ENCODE data around the gene MSMP. TPM values are rescaled to one million over a fixed set of nuclear protein-coding genes. Genes with fewer than 3 reads are reported as not detected.

MSMP gene
- total RNA-seq, 2 donors from 2014 or later = 2.1 TPM; not detected in 1

DNA sequence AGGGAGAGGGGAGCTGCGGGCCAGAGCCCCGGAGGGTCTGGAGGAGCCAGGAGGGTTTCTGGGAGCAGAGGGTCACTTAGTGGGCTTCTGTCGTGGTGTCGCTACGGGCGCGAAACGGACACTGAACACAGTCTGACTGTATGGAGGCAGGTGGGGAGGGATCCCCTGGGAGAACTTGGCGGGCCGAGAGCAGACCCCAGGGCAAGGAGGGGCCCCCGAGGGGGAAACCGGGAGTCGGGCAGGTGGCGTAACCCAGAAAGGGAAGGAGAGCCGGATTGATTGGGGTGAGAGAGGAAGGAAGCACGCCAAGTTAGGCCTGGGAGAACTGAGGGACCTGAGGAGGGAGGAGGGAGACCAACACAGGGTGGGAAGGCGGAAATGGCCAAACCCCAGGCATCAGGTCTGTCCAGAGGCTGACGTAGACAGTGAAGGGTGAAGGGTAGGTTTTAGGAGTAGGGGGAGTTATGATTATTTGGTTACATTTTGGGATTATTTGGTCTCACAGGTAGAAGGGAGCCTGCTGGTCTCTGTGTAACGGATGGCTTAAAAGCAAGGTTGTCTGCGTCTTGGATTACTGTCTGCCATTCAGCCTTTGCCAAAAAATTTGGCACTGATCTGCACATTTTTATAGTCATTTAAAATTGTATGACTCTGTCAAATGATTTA, 3.3 kb upstream of the MSMP start:
- intact Hi-C loops (cut with DNase I) = no loop called here
- Histone ChIP-seq H3K4me3 (peak overlapping the region; percentile 52), H3K27me3 (no peaks in the 10 kb centered on the region), H3K27ac (peak overlapping the region; percentile 81), H3K9ac (ENCODE audit: low read depth in 2 of 2, low read length in 2 of 2) (peak overlapping the region; percentile 81 to 90), H3K4me1 (peaks cover 5% of the 10 kb centered on the region), H3K36me3 (no peaks in the 10 kb centered on the region), H3K9me3 (no peaks in the 10 kb centered on the region)
- peak; percentile 75 for DNase-seq
- TF ChIP-seq, protein P1, sequence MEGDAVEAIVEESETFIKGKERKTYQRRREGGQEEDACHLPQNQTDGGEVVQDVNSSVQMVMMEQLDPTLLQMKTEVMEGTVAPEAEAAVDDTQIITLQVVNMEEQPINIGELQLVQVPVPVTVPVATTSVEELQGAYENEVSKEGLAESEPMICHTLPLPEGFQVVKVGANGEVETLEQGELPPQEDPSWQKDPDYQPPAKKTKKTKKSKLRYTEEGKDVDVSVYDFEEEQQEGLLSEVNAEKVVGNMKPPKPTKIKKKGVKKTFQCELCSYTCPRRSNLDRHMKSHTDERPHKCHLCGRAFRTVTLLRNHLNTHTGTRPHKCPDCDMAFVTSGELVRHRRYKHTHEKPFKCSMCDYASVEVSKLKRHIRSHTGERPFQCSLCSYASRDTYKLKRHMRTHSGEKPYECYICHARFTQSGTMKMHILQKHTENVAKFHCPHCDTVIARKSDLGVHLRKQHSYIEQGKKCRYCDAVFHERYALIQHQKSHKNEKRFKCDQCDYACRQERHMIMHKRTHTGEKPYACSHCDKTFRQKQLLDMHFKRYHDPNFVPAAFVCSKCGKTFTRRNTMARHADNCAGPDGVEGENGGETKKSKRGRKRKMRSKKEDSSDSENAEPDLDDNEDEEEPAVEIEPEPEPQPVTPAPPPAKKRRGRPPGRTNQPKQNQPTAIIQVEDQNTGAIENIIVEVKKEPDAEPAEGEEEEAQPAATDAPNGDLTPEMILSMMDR (IDR thresholded peaks at IDR 0.05) = no peak

DNA sequence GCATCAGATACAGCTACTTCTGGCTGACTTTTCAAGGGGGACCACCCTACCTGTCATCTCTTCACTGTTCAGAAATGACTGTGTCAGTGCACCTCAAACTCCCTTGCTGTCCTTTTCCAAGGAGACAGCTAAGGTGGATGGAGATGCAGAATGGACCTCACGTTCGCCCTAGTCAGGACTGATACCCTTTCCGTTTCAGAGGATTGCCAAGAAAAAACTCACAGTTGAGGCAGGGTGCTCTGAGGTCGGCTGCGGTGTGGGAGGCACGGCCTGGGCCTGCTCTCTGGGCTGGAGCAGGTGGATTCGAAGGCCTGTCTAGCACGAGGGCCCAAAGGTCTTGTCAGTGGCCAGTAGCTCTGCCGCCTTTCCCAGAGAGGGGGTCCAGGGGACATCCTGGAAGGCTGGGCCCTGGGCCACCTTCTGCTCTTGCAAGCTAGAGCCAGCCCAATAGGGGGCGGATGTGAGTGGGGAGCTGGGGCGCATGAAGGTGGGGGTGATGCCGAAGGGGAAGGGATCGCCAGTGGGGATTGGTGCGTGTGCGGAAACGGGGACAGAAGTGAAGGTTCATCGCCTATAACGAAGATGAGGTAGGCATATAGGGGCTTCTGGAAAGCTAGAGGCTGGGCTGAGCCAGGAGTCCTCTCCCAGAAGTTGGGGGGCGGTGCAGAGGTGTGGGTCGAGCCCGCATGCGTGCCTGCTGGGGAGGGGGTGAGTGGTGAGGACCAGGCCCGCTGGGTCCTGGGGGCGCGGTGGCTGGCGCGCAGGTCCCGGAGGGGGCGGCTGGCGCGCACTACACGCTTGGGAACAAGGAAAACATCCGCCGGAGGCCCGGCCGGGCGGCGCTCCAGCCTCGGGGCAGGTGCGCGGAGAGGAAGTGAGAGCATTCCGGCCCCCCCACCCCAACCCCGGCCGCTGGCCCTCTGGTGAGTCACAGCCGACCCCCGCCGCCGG, 2.5 kb upstream of the MSMP start:
- Histone ChIP-seq H3K36me3 (no peaks in the 10 kb centered on the region), H3K27ac (peak overlapping the region; percentile 81), H3K9me3 (no peaks in the 10 kb centered on the region), H3K4me3 (peak overlapping the region; percentile 52), H3K9ac (ENCODE audit: low read depth in 2 of 2, low read length in 2 of 2) (peak overlapping the region; percentile 81 to 90), H3K27me3 (no peaks in the 10 kb centered on the region), H3K4me1 (peaks cover 5% of the 10 kb centered on the region)
- intact Hi-C loops (cut with DNase I) = no loop called here
- peak; percentile 85 for DNase-seq
- TF ChIP-seq, protein P1 (IDR thresholded peaks at IDR 0.05) = peak; percentile 63

DNA sequence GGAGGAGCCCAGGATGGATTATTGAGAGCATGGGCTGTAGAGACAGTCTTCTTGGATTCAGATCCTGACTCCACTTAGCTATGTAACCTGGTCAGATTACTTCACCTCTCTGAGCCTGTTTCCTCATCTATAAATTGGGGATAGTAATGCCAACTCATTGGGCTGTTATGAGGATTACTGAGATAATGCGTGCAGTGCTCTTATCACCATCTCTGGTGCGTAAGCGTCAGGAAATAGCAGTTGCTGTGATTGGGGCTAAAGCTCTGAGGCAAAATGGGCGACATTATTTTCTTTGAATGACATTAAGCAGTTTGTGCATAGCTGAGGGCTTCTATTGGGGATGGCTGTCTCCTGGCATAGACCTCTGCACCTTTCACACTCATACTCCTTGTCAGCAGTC, 995 bp upstream of the MSMP start:
- H3K27ac ChIP-seq = no peak overlapping the region

DNA sequence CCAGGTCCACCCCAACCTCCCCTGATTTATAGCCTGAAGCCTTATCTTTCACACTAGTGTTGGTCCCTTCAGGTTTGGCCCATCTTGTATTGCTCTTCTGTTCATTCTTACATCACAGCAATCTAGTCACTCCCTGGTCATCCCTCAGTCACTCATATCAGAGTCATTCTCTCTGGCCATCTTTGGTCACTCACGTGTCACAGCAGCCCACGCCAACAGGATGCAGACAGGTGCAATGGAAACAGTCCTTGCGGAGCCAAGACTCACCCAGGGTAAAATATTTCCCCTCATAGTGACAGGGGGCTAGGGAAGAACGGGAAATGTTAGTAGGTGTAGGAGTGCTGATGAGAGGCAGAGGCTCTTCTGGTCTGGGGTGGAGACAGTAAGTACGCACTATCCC, 610 bp downstream of the MSMP start:
- H3K9me3 ChIP-seq = no peaks in the 10 kb centered on the region
- H3K4me3 ChIP-seq = no peak overlapping the region
- DNase-seq = no peak
- H3K27me3 ChIP-seq = no peaks in the 10 kb centered on the region
- H3K36me3 ChIP-seq = no peaks in the 10 kb centered on the region
- intact Hi-C loops (cut with DNase I) = no loop called here
- no peak overlapping the region for H3K9ac ChIP-seq (ENCODE audit: low read depth in 2 of 2, low read length in 2 of 2)
- peaks cover 5% of the 10 kb centered on the region for H3K4me1 ChIP-seq
- H3K27ac ChIP-seq = no peak overlapping the region
- TF ChIP-seq, protein P1 (IDR thresholded peaks at IDR 0.05) = no peak

More for the DNA sequence above, 995 bp upstream of the MSMP start:
- Histone ChIP-seq H3K36me3 (no peaks in the 10 kb centered on the region), H3K9ac (ENCODE audit: low read depth in 2 of 2, low read length in 2 of 2) (no peak overlapping the region), H3K27me3 (no peaks in the 10 kb centered on the region), H3K4me3 (no peak overlapping the region), H3K4me1 (peaks cover 5% of the 10 kb centered on the region), H3K9me3 (no peaks in the 10 kb centered on the region)
- TF ChIP-seq, protein P1 (IDR thresholded peaks at IDR 0.05) = no peak
- DNase-seq = no peak
- intact Hi-C loops (cut with DNase I) = no loop called here

DNA sequence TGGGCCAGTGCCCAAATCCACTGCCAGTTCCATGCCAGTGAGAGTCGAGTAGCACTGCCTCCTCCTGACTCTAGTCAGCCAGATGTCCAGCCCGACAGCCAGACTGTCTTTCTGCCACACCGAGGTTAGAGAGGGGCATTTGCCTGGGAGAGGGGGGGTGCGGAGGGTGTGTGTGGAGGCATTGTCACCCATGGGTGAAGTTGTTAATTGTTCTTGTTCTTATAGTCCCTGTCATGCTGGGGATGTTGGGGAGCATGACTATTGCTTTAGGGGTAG, 3.9 kb downstream of the MSMP start:
- no peak for DNase-seq
- H3K27me3 ChIP-seq = no peaks in the 10 kb centered on the region
- TF ChIP-seq, protein P1 (IDR thresholded peaks at IDR 0.05) = no peak
- H3K4me1 ChIP-seq = peaks cover 12% of the 10 kb centered on the region
- intact Hi-C loops (cut with DNase I) = no loop called here
- H3K9ac ChIP-seq (ENCODE audit: low read depth in 2 of 2, low read length in 2 of 2) = peak overlapping the region; percentile 96 to 97
- H3K36me3 ChIP-seq = no peaks in the 10 kb centered on the region
- H3K27ac ChIP-seq = peak overlapping the region; percentile 90
- H3K9me3 ChIP-seq = no peaks in the 10 kb centered on the region
- peak overlapping the region; percentile 67 for H3K4me3 ChIP-seq
